PC-3 (cell line): ENCODE measurements around the gene FRMD5. TPM values are rescaled to one million over a fixed set of nuclear protein-coding genes. Genes with fewer than 3 reads are reported as not detected.

Experiments used
- ATAC-seq: fragments of 200-7000 bp; cut with Tn5 transposase; 2 replicates; pipeline ENCODE4 v1.9.1; 2020; ENCODE audit warnings: mild to moderate bottlenecking, moderate library complexity
- BruUV-seq: library from RNA; stranded (reverse); fragments of 400-500 nt; replicated peaks from 2 replicates; lab custom pipeline; 2021; lab: Mats Ljungman, UMichigan
- CTCF ChIA-PET: fragments of 300-600 bp; sonication (Branson Sonifier 250); formaldehyde crosslinking; loops from one replicate; lab custom pipeline; 2022; ENCODE audit warnings: antibody characterized with exemption; lab: Charles Lee
- POLR2A ChIA-PET: fragments of 300-600 bp; sonication (Branson Sonifier 250); formaldehyde crosslinking; loops from one replicate; lab custom pipeline; 2022; ENCODE audit warnings: antibody characterized with exemption; ENCODE audit not compliant: unreplicated experiment; lab: Charles Lee
- DNase-seq: peaks from one replicate; pipeline ENCODE4 v3.0.0-alpha.2; 2015
- H2AFZ ChIP-seq: fragments of 300-600 bp; sonication (generic); 2 replicates; pipeline ENCODE4 v1.6.0; 2016; ENCODE audit warnings: antibody characterized with exemption, low read length
- H3F3A ChIP-seq: fragments of 300-600 bp; sonication (generic); one replicate; pipeline ENCODE4 v1.6.0; 2017; ENCODE audit warnings: antibody characterized with exemption, low read length, control low read depth, mild to moderate bottlenecking; ENCODE audit not compliant: unreplicated experiment
- H3K27ac ChIP-seq: fragments of 300-600 bp; sonication (generic); 2 replicates; pipeline ENCODE4 v1.5.1; 2016; ENCODE audit warnings: mild to moderate bottlenecking, low read length
- H3K27me3 ChIP-seq: fragments of 300-600 bp; sonication (generic); 2 replicates; pipeline ENCODE4 v1.6.1; 2016; ENCODE audit warnings: low read length, mixed read lengths
- H3K36me3 ChIP-seq: fragments of 300-600 bp; sonication (generic); 2 replicates; pipeline ENCODE4 v1.6.1; 2016; ENCODE audit warnings: low read depth, mixed run types, low read length, mixed read lengths
- H3K4me1 ChIP-seq: fragments of 300-600 bp; sonication (generic); 2 replicates; pipeline ENCODE4 v1.5.1; 2016; ENCODE audit warnings: low read length; ENCODE audit not compliant: insufficient read depth
- H3K4me2 ChIP-seq: fragments of 300-600 bp; sonication (generic); 2 replicates; pipeline ENCODE4 v1.6.0; 2016; ENCODE audit warnings: low read length
- H3K4me3 ChIP-seq: fragments of 300-600 bp; sonication (generic); 2 replicates; pipeline ENCODE4 v1.5.1; 2016; ENCODE audit warnings: mild to moderate bottlenecking, low read length, mixed read lengths
- H3K79me2 ChIP-seq: fragments of 300-600 bp; sonication (generic); 2 replicates; pipeline ENCODE4 v1.6.1; 2017; ENCODE audit warnings: low read length, mixed read lengths
- H3K9ac ChIP-seq: fragments of 300-600 bp; sonication (generic); 2 replicates; pipeline ENCODE4 v1.6.0; 2016; ENCODE audit warnings: mild to moderate bottlenecking, low read length
- H3K9me2 ChIP-seq: fragments of 300-600 bp; sonication (generic); replicated peaks from 2 replicates; pipeline ENCODE4 v1.6.1; 2016; ENCODE audit warnings: mixed run types, low read length, mixed read lengths
- H3K9me3 ChIP-seq: fragments of 300-600 bp; sonication (generic); 2 replicates; pipeline ENCODE4 v1.6.1; 2016; ENCODE audit warnings: low read length, mixed read lengths
- H4K20me1 ChIP-seq: fragments of 300-600 bp; sonication (generic); 2 replicates; pipeline ENCODE4 v1.6.1; 2016; ENCODE audit warnings: low read length, mixed read lengths
- CTCF ChIP-seq: fragments of 300-600 bp; sonication (generic); conservative IDR thresholded peaks from 2 replicates; pipeline ENCODE4 v1.5.1; 2017; ENCODE audit warnings: antibody characterized with exemption, low read depth, mild to moderate bottlenecking, low read length
- EZH2 ChIP-seq: fragments of 300-600 bp; sonication (generic); IDR thresholded peaks from one replicate; pipeline ENCODE4 v1.6.1; 2017; ENCODE audit warnings: antibody characterized with exemption, mild to moderate bottlenecking, low read length; ENCODE audit not compliant: unreplicated experiment
- EZH2phosphoT487 ChIP-seq: fragments of 300-600 bp; sonication (generic); IDR thresholded peaks from 2 replicates; pipeline ENCODE4 v1.6.1; 2018; ENCODE audit warnings: mild to moderate bottlenecking, antibody characterized with exemption, low read length, borderline replicate concordance
- intact Hi-C: fragments of 100-400 bp; cut with micrococcal nuclease; formaldehyde crosslinking; loops from 2 replicates; pipeline ENCODE4 v1.9.0; 2023
- total RNA-seq: library from RNA; depleted of rRNA; stranded (reverse); fragments of >200 nt; gene quantifications from 2 replicates; pipeline ENCODE4 v1.2.3, GENCODE V29; 2014

FRMD5 gene
- total RNA-seq, 1 experiment from 2014 or later: 8.7 TPM

- CTCF ChIA-PET: no interaction called here
- no peaks in the 10 kb centered on the region for H3K79me2 ChIP-seq
Observed at GRCh38 chr15:44130778-44131177, 64.3 kb downstream of the FRMD5 start.

GRCh38 chr15:44129911-44130310, 65.2 kb downstream of the FRMD5 start:
- Histone ChIP-seq H2AFZ (no peak overlapping the region), H3K9ac (no peak overlapping the region), H3K79me2 (no peaks in the 10 kb centered on the region), H3K4me2 (no peak overlapping the region), H3K27me3 (no peaks in the 10 kb centered on the region), H3K27ac (no peak overlapping the region), H3K4me3 (no peak overlapping the region), H3K36me3 (no peaks in the 10 kb centered on the region), H4K20me1 (no peaks in the 10 kb centered on the region), H3K4me1 (no peaks in the 10 kb centered on the region), H3K9me3 (no peaks in the 10 kb centered on the region), H3F3A (no peaks in the 10 kb centered on the region), H3K9me2 (no peaks in the 10 kb centered on the region)
- CTCF ChIA-PET: no interaction called here
- TF ChIP-seq CTCF (no peak), EZH2 (no peak), EZH2phosphoT487 (no peak)
- ATAC-seq (no peak), DNase-seq (no peak)
- BruUV-seq: no TSS peak
- intact Hi-C loops: no loop called here
- POLR2A ChIA-PET: no interaction called here

More at GRCh38 chr15:44130778-44131177, 64.3 kb downstream of the FRMD5 start:
- H3K36me3 ChIP-seq: no peaks in the 10 kb centered on the region
- DNase-seq (no peak), ATAC-seq (no peak)
- H3F3A ChIP-seq: no peaks in the 10 kb centered on the region
- no peaks in the 10 kb centered on the region for H4K20me1 ChIP-seq
- no peaks in the 10 kb centered on the region for H3K9me3 ChIP-seq
- no peak overlapping the region for H3K4me2 ChIP-seq
- POLR2A ChIA-PET: no interaction called here
- H3K4me3 ChIP-seq: no peak overlapping the region
- no peaks in the 10 kb centered on the region for H3K4me1 ChIP-seq
- H3K27me3 ChIP-seq: no peaks in the 10 kb centered on the region
- no peaks in the 10 kb centered on the region for H3K9me2 ChIP-seq
- TF ChIP-seq EZH2: no peak
- peak; percentile 22; the same call in 1 of the 2 replicates for TF ChIP-seq CTCF
- no peak for TF ChIP-seq EZH2phosphoT487
- intact Hi-C loops: no loop called here
- H3K9ac ChIP-seq: no peak overlapping the region
- no peak overlapping the region for H2AFZ ChIP-seq
- BruUV-seq: no TSS peak
- H3K27ac ChIP-seq: no peak overlapping the region

- no peaks in the 10 kb centered on the region for H3K27me3 ChIP-seq
- no peaks in the 10 kb centered on the region for H3K4me1 ChIP-seq
- CTCF ChIA-PET: interaction anchor here (0.6 to 0.7 kb wide), 2 partner anchors 208 to 752 kb away, joined by 4 read pairs; no protein-coding TSS in a partner anchor
- no peak overlapping the region for H3K4me2 ChIP-seq
- H2AFZ ChIP-seq: no peak overlapping the region
- no peak for TF ChIP-seq EZH2phosphoT487
- TF ChIP-seq EZH2: no peak
- TF ChIP-seq CTCF: no peak
- H3K27ac ChIP-seq: no peak overlapping the region
- H3K9me2 ChIP-seq: no peaks in the 10 kb centered on the region
- no peak for ATAC-seq
- POLR2A ChIA-PET: interaction anchor here (0.6 kb wide), 1 partner anchor 81 kb away, joined by 3 read pairs; no protein-coding TSS in a partner anchor
- no peak overlapping the region for H3K4me3 ChIP-seq
- H3K36me3 ChIP-seq: no peaks in the 10 kb centered on the region
- H3F3A ChIP-seq: no peaks in the 10 kb centered on the region
- DNase-seq: no peak
- H3K9me3 ChIP-seq: no peaks in the 10 kb centered on the region
- BruUV-seq: no TSS peak
- no peaks in the 10 kb centered on the region for H3K79me2 ChIP-seq
- no peaks in the 10 kb centered on the region for H4K20me1 ChIP-seq
- no peak overlapping the region for H3K9ac ChIP-seq
- intact Hi-C loops: no loop called here
Observed at GRCh38 chr15:44128443-44128842, 66.6 kb downstream of the FRMD5 start.
